GM19324 (cell line): Measurements from ENCODE around the gene LRRC23.
"Not testable (repeated sequence)": the region's sequence is repeated elsewhere in the genome, so short reads cannot be mapped to it uniquely, and the experiment has no call there.

Source experiments
- ATAC-seq: cut with Tn5 transposase; IDR thresholded peaks from one replicate; pipeline ENCODE4 v1.9.1; 2021; ENCODE audit warnings: mild to moderate bottlenecking, moderate library complexity; ENCODE audit not compliant: unreplicated experiment, low FRiP score

Gene LRRC23

DNA sequence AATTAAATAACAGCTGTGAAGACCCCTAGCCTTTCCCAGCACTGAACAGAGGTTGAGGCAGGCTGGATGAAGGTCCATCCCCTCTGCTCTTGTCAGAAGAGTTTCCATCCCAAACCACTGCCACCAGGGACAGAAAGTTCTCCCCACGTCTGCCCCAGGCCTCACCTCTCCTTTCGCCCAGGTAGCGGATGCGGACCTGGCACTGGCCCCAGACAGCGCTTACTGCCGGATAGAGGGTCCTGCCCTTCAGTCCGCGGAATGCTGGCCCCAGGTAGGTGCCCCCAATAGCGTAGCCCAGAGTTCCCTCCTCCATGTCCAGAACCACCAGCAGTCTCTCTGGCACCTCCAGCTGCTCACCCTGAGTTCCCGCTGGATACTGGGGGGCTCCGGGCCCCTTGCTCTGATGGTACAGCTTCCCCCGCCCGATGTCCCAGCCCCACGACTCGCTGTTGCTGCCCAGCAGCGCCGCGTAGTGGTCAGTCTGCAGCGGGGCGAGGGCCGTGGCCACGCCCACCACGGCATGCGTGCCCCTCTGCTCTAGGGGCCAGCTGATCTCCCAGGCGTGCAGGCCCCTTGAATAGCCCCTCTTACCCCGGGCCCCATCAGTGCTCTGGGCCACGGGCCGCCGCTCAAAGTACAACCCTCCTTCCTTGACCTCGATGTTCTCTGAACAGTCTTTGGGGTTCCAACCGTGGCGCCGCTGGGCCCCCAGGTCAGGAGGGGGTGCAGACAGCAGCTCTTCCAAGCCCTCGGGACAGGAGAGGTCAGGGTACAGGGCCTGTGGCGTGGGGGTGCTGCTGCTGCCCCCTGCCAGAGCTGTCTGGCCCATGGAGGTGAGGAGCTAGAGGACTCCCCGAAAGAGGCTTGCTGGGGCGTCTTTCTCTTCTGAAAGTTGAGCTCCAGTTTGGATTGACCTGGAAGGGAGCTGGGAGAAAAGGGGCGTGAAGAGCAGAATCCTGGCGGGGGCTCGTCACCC, 32.3 kb upstream of the LRRC23 start:
- no peak for ATAC-seq

DNA sequence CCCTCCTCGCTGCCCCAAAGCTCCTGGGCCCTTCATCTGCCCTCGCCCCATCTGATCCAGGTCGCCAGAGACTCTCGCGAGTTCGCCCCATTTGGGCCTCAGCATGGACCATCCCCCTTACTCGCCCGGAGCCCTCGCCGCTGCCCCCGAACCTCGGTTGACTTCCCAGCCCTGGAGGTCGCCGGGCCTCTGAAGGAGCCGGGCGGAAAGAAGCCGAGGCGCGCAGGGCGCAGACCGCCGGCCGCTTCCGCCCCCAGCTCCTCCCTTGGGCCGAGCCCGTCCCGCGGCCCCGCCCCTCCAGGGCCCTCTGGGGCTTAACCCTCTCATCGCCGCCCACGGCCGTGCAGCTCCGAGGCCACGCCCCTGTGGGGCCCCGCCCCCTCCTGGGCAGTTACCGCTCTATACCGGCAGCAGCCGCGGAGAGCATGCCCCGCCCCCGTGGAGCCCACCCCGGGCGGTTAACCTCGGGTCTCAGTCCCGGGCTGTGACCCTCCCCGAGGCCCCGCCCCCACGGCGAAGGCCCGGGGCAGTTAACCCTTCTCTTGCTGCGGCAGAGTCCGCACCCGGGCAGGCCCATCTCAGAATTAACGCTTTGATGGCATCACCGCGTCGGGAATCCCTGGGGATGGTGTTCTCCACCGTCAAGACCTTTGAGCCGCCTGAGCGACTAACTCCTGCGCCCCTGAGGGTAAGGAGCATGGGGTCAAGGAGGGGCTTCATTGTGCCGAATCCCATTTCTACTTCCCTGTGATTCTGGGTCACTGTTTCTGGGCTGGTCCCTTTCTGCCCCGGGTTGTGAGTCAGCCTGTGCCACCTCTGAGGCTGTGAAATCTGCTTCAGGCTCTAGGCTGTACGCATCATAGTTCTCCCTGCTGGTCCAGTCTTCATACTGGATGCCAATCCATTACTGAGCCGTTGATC, 31.3 kb upstream of the LRRC23 start, which contains the start of gene SPSB2:
TSS of gene SPSB2 (minus strand) at position 210 of the 921 bp plus-strand sequence. CDS start 402 bp downstream, outside the sequence.
- ATAC-seq, result peak; percentile 88

DNA sequence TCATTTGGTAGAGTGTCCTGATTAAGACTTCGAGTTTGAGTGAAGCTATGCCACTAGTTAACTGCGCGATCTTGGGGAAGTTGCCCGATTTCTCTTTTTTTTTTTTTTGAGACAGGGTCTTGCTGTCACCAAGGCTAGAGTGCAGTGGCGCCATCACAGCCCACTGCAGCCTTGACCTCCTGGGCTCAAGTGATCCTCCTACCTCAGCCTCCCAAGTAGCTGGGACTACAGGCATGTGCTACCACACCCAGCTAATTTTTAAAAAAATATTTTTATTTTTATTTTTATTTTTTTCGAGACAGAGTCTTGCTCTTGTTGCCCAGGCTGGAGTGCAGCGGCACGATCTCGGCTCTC, 30.6 kb upstream of the LRRC23 start:
- not testable (repeated sequence) for ATAC-seq

DNA sequence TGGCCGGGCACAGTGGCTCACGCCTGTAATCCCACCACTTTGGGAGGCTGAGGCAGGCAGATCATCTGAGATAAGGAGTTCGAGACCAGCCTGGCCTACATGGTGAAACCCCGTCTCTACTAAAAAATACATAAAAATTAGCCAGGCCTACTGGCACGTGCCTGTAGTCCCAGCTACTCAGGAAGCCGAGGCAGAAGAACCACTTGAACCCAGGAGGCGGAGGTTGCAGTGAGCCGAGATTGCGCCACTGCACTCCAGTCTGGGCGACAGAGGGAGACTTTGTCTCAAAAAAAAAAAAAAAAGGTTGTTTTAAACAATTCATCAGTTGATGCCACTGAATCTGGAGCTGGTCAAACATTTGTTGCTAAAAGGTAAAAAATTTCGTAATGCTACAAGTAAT, 24.8 kb upstream of the LRRC23 start:
- ATAC-seq, result not testable (repeated sequence)

DNA sequence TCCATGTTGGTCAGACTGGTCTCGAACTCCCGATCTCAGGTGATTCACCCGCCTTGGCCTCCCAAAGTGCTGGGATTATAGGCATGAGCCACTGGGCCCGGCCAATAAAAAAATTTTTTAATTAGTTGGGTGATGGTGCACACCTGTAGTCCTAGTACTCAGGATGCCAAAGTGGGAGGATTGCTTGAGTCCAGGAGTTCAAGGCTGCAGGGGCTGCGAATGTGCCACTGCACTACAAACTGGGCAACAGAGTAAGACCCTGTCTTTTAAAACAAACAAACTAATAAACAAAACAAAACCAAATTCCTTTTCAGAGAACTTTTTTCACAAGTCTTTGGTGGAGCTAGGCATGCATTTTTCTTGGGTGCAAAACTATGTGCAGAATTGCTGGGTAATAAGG, 21.4 kb upstream of the LRRC23 start:
- ATAC-seq, result no peak

DNA sequence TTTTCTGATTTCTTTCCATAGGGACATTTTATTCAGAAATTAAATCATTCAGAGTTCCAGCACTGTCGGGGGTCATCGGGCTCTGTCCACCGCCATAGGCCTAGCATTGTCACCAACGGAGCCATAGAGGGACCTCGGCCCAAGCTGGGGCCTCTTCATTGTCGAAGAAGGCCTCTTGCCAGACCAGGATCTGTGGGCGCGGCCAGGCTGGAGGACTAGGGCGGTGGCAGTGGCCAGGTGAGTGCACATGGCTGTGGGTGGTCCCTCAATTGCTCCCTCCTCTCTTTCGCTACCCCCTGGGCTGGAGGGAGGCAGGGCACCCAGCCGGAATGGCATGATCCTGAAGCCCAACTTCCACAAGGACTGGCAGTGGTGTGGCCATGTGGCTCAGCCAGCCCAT, 20.9 kb upstream of the LRRC23 start:
- no peak for ATAC-seq

DNA sequence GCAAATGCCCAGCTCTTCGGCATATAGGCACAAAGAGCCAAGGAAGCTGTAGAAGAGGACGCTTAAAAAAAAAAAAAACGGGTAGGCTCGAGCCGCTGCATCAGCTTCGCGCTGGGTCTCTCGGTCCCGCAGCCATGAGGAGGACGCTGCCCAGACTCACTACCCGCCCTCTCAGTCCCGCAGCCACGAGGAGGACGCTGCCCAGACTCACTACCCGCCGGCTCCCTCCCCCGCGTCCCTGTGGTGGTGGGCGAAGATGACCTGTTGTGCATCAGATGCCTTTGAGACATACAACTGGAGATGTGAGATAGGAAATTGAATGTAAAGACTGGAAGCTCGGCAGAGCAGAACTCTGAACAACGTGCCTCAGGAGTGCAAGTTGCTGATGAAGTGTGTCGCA, 20.1 kb upstream of the LRRC23 start:
- no peak for ATAC-seq

DNA sequence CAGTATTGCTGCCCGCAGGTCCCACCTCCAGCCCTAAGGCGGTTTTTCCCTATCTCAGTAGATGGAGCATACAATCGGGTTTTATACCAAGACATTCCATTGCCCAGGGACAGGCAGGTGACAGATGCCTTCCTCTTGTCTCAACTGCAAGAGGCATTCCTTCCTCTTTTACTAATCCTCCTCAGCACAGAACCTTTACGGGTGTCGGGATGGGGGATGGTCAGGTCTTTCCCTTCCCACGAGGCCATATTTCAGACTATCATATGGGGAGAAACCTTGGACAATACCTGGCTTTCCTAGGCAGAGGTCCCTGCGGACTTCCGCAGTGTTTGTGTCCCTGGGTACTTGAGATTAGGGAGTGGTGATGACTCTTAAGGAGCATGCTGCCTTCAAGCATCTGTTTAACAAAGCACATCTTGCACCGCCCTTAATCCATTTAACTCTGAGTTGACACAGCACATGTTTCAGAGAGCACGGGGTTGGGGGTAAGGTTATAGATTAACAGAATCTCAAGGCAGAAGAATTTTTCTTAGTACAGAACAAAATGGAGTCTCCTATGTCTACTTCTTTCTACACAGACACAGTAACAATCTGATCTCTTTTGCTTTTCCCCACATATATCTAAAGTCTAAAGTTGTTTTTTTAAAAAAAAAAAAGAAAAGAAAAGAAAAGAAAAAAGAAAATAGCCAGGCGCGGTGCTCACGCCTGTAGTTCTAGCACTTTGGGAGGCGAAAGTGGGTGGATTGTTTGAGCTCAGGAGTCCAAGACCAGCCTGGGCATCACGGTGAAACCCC, 18.2 kb upstream of the LRRC23 start:
- ATAC-seq, result not testable (repeated sequence)

DNA sequence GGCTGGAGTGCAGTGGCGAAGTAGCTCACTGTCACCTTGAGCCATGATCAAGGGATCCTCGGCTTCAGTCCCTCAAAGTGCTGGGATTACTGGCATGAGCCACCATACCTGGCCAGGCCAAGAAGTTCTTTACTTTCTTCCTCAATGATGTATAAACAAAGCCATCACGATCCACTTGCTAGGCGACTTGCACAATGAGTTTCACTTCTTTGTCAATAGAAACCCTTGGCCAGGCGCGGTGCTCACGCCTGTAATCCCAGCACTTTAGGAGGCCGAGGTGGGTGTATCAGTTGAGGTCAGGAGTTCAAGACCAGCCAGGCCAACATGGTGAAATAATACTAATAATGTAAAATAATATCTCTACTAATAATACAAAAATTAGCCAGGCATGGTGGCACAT, 17.2 kb upstream of the LRRC23 start:
- ATAC-seq, result no peak

DNA sequence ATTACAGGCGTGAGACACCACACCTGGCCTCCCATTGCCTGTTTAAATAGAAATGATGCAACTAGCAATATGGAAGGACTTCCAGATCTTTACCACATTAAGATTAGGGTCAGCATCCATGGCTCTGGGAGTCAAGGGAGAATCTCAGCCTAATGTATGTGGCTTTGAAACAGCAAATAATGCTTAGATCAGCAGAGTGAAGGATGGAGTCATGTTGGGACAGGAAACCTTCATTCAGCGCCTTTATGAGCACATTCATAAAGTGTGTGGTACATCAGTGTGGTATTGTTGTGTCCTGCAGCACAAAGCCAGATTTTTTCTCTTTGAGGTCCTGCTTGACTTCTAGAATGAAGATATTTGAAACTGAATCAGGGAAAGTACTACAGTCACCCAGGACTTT, 16.3 kb upstream of the LRRC23 start:
- ATAC-seq, result no peak

DNA sequence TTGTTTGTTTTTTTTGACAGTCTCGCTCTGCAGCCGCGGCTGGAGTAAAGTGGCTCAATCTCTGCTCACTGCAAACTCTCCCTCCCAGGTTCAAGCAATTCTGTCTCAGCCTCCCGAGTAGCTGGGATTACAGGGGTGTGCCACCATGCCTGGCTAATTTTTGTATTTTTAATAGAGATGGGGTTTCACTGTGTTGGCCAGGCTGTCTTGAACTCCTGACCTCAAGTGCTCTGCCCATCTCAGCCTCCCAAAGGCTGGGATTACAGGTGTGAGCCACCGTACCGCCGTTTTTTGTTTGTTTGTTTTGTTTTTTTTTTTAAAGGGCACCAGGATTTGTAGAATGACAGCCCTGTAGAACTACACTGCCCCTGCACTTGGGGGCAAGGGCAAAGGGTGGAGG, 15.8 kb upstream of the LRRC23 start:
- not testable (repeated sequence) for ATAC-seq

DNA sequence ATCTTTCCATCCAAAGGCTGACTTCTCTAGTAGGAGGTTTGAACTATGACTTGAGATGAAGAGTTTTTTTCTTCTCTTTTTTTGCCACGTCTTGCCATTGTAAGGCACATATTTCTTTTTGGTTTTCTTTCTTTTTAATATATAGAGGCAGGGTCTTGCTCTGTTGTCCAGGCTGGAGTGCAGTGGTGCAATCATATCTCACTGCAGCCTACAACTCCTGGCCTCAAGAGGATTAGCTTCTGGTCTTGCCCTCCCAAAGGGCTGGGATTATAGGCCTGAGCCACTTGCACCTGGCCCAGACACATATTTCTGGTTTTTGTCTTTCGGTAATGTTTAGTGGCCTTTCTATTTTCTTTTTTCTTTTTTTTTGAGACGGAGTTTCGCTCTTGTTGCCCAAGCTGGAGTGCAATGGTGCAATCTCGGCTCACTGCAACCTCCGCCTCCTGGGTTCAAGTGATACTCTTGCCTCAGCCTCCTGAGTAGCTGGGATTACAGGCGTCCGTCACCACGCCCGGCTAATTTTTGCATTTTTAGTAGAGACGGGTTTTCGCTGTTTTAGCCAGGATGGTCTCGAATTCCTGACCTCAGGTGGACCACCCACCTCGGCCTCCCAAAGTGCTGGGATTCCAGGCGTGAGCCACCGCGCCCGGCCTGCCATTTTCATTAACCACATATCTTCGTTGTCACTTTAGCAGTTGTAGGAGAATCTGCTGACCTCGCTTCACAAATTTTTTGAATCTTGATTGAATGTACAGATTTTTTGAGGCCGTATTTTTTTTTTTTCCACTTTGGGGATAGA, 14.6 kb upstream of the LRRC23 start:
- ATAC-seq, result not testable (repeated sequence)

DNA sequence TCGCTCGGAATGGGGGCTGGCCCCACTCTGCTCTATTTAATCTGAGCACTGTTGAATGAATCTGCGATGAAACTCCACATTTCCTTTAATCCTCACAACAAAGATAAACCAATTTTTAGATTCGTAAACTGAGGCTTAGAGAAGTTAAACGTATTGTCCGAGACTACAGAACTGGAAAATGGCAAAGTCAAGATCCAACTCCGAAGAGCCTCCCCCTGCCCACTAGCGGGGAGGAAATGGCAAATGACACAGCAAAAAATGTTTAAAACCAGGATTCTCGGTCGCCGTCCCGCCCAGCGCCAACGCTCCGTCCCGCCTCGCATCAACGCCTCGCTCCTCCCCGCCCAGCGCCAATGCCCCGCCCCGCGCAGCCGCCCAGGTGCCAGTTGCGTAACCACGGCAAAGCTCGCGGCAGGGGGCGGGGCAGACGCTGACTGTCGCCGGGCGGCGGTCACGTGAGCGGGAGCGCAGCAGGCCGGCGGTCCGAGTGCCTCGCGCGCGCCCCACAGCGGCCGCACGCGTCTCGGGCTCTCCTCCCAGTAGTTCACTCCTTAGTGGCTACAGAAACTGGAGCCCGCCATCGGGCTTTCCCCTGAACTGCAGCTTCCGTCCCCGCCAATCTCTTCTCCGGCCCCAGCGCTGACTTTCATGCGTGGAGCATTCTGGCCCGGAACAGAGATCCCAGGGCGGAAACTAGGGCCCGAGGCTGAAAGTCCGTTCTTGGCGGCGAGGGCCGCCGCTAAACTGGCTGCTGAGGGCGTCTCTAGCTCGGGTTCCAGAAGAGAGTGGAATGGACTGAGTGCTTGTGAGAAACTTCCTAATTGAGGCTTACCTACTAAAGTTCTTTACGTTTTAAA, 13.6 kb upstream of the LRRC23 start:
- ATAC-seq, result peak; percentile 92

DNA sequence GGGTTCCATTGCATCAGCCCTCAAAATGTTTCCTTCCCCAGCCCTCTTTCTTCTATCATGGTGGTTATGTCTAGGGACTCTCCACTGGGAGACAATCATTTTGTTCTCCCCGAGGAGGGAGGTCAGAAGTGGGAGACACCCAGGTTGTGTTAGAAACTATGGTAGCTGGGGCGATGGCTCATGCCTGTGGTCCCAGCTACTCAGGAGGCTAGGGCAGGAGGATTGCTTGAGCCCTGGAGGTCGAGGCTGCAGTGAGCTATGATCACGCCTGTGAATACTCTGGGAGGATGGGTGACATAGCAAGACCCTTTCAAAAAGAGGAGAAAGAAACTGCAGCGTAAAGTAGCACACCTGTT, 13.0 kb upstream of the LRRC23 start:
- peak; percentile 7 for ATAC-seq

DNA sequence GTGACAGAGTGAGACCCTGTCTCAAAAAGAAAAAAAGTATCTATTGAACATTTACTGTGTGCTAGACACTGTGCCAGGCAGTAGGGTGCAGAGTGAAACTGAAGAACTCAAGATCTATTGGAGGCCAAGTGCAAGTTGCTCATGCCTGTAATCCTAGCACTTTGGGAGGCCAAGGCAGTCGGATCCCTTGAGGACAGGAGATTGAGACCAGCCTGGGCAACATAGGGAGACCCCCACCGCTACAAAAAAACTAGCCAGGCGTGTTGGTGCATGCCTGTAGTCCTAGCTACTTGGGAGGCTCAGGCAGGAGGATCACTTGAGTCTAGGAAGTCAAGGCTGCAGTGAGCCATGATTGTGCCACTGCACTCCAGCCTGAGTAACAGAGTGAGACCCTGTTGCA, 11.9 kb upstream of the LRRC23 start:
- ATAC-seq, result not testable (repeated sequence)

DNA sequence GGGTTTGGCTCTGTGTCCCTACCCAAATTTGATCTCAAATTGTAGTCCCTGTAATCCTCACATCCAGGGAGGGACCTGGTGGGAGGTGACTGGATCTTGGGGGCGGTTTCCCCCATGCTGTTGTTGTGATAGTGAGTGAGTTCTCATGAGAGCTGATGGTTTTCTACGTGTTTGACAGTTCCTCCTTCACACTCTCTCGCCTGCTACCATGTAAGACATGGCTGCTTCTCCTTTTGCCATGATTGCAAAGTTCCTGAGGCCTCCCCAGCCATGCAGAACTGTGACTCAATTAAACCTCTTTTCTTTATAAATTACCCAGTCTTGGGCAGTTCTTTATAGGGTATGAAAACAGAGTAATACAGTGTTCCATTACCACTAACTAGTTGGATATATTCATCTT, 10.3 kb upstream of the LRRC23 start:
- ATAC-seq, result no peak

DNA sequence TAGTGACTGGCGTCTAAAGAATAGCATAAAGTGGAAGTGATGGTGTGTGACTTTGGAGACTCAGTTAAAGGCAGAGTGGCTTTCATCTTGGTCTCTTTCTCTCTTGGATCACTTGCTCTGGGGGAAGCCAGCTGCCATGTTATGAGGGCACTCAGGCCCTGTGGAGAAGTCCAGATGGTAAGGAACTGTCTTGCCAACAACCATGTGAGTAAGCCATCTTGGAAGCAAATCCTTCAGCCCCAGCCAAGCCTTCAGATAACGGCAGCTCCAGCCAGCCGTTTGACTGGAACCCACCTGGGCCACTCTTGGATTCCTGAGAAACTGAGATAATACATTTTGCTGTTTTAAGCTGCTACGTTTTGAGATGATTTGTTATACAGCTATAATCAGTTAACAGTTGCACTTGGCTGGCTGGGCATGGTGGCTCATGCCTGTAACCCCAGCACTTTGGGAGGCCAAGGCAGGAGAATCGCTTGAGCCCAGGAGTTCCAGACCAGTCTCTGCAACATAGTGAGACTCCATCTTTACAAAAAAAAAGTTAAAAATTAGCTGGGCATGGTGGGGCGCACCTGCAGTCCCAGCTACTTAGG, 7.7 kb upstream of the LRRC23 start:
- no peak for ATAC-seq

DNA sequence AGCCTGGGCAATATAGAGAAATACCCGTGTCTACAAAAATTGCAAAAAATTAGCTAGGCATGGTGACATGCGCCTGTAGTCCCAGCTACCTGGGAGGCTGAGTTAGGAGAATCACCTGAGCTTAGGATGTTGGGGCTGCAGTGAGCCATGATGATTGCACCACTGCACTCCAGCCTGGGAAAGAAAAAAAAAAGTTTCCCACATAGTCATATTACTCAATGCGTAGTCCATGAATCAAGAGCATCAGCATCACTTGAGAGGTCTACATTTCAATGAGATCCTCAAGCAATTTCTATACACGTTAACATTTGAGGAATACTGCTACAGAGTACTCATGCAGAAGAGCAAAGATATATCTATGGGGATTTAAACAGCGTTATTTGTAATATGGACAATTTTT, 5.2 kb upstream of the LRRC23 start:
- ATAC-seq, result no peak
